ENCODE data around the gene RPP40.

DNA sequence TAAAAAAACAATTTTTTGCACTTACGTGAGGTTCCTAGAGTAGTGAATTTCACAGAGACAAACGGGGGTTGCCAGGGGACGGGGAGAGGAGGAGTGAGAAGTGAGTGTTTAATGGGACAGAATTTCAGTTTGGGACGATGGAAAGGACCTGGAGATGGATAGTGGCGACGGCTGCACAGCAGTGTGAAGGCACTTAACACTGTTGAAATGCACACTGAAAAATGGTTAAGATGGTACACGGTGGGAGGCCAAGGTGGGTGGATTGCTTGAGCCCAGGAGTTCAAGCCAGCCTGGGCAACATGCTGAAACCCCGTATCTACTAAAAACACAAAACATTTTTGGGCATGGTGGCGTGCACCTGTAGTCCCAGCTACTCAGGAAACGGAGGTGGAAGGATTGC is 31.4 kb downstream of the RPP40 start:
- TF ChIP-seq EZH2 (IDR thresholded peaks at IDR 0.05) (no peak), POLR2AphosphoS5 (IDR thresholded peaks at IDR 0.05; ENCODE audit: borderline replicate concordance, low read depth, low read length) (no peak), FOXP2 (optimal IDR thresholded peaks at IDR 0.05; ENCODE audit: control extremely low read depth, extremely low read length, insufficient read depth) (no peak)
